OCI-LY3 (cell line): ENCODE measurements around the gene NUP98.

Experiments
- H2AFZ ChIP-seq: fragments of 200-600, 300-600 bp; shearing (Covaris generic); 2 replicates; pipeline ENCODE4 v1.6.0; 2014; ENCODE audit warnings: antibody characterized with exemption, low read depth, low read length
- H3K27ac ChIP-seq: fragments of 200-600, 300-600 bp; sonication (generic); 2 replicates; pipeline ENCODE4 v1.5.1; 2014; ENCODE audit warnings: mild to moderate bottlenecking, low read length, moderate library complexity, mixed read lengths
- H3K27me3 ChIP-seq: fragments of 200-600, 300-600 bp; sonication (generic); 2 replicates; pipeline ENCODE4 v1.6.1; 2014; ENCODE audit warnings: low read depth, low read length, mixed read lengths
- H3K36me3 ChIP-seq: fragments of 200-600, 300-600 bp; sonication (generic); replicated peaks from 2 replicates; pipeline ENCODE3; 2014; ENCODE audit warnings: low read depth, low read length, mixed read lengths
- H3K4me1 ChIP-seq: fragments of 300-600, 200-600 bp; sonication (generic); 2 replicates; pipeline ENCODE4 v1.6.1; 2014; ENCODE audit warnings: low read length, mixed read lengths
- H3K4me2 ChIP-seq: fragments of 200-600, 300-600 bp; sonication (generic); 2 replicates; pipeline ENCODE4 v1.6.1; 2014; ENCODE audit warnings: low read length, mixed read lengths
- H3K4me3 ChIP-seq: fragments of 300-600, 200-600 bp; sonication (generic); 2 replicates; pipeline ENCODE4 v1.5.1; 2014; ENCODE audit warnings: antibody characterized with exemption, mild to moderate bottlenecking, low read length, moderate library complexity
- H3K79me2 ChIP-seq: fragments of 300-600, 200-600 bp; shearing (Covaris generic); 2 replicates; pipeline ENCODE4 v1.6.1; 2014; ENCODE audit warnings: mild to moderate bottlenecking, low read length, mixed read lengths
- H3K9ac ChIP-seq: fragments of 300-600, 200-600 bp; shearing (Covaris generic); 2 replicates; pipeline ENCODE4 v1.6.0; 2014; ENCODE audit warnings: mild to moderate bottlenecking, low read length, moderate library complexity
- H3K9me3 ChIP-seq: fragments of 200-600, 300-600 bp; shearing (Covaris generic); 2 replicates; pipeline ENCODE4 v1.6.1; 2014; ENCODE audit warnings: low read length, mixed read lengths; ENCODE audit not compliant: insufficient read depth
- H4K20me1 ChIP-seq: fragments of 200-600, 300-600 bp; sonication (generic); 2 replicates; pipeline ENCODE4 v1.6.1; 2016; ENCODE audit warnings: low read length, mixed read lengths; ENCODE audit not compliant: insufficient read depth
- EZH2phosphoT487 ChIP-seq: fragments of 200-600 bp; shearing (Covaris generic); IDR thresholded peaks from 2 replicates; pipeline ENCODE4 v1.6.1; 2018; ENCODE audit warnings: antibody characterized with exemption, mixed run types, low read depth
- TF ChIP-seq, protein P1 (sequence below): fragments of 200-600, 300-600 bp; sonication (generic); IDR thresholded peaks from 2 replicates; pipeline ENCODE4 v1.5.1; 2014; ENCODE audit warnings: antibody characterized with exemption, low read length, low read depth

Gene NUP98

DNA sequence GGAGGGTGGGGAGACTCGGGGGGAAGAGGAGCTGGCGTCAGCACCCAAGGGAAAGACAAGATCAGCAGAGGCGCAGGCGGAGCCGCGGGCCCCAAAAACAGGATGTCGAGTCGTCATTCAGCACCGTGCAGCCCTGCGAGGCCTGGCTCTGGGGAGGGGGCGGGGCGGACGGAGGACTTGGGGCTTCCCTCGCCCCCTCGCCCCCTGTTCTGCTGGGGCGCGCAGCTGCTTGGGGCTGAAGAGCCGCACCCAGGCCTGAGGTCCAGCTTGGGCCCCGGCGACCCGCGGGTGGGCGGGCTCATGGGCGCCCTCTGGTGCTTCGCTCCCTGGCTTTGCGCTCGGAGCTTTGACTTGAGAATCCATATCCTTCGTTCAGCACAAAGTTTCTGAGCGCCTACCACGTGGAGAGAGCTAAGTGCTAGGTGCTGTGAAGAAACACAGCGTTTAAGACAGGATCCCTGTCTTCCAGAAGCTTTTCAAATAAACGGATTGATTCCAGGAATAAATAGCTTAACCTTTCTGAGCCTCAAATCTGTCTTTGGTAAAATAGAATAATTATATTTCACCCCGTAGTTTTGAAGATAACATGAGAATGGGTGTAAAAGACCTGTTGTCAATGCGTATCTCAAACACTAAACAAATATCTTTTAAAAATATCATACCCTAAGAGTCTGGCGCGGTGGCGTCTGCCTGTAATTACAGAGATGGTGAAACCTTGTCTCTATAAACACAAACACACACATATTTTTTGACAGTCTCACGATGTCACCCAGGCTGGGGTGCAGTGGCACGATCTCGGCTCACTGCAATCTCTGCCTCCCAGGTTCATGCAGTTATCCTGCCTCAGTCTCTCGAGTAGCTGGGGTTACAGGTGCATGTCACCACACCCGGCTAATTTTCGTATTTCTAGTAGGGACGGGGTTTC lies 44.3 kb upstream of the NUP98 start:
- Histone ChIP-seq H4K20me1 (peaks cover 32% of the 10 kb centered on the region), H3K4me3 (peak overlapping the region; percentile 95), H3K9me3 (no peaks in the 10 kb centered on the region), H3K79me2 (peaks cover 40% of the 10 kb centered on the region), H3K27me3 (no peaks in the 10 kb centered on the region), H3K9ac (peak overlapping the region; percentile 96), H3K27ac (peak overlapping the region; percentile 85), H2AFZ (peak overlapping the region; percentile 98), H3K4me1 (peaks cover 38% of the 10 kb centered on the region), H3K36me3 (peaks cover 16% of the 10 kb centered on the region), H3K4me2 (peak overlapping the region; percentile 99)
- TF ChIP-seq, protein P1, sequence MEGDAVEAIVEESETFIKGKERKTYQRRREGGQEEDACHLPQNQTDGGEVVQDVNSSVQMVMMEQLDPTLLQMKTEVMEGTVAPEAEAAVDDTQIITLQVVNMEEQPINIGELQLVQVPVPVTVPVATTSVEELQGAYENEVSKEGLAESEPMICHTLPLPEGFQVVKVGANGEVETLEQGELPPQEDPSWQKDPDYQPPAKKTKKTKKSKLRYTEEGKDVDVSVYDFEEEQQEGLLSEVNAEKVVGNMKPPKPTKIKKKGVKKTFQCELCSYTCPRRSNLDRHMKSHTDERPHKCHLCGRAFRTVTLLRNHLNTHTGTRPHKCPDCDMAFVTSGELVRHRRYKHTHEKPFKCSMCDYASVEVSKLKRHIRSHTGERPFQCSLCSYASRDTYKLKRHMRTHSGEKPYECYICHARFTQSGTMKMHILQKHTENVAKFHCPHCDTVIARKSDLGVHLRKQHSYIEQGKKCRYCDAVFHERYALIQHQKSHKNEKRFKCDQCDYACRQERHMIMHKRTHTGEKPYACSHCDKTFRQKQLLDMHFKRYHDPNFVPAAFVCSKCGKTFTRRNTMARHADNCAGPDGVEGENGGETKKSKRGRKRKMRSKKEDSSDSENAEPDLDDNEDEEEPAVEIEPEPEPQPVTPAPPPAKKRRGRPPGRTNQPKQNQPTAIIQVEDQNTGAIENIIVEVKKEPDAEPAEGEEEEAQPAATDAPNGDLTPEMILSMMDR, result peak; percentile 79
- no peak for TF ChIP-seq EZH2phosphoT487

DNA sequence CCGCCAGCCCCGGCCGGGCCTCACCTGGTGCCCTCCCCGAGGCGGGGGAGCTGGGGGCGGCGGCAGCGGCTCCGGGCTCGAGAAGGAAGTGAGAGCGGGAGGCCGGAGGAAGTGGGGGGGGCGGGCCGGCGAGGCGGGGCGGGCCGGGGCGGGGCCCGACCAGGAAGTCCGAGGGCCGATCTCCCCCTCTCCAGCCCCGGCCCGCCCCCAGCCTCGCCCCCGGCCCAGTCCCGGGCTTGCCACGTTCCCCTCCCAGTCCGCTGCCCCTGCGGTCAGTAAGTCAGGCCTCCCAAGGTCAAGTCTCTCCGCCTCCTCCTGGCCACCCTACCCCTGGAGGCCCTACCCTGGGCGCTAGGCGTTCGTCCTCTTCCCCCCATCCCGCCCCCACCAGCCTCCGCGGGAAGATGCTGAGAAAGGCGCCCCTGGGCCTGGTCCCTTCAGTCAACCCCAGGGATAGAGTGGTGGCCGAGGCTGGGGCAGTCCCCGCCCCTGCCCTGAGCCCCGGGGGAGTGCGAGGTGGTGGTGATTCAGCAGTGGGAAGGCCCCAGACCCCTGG lies 43.6 kb upstream of the NUP98 start, which contains the start of gene RHOG:
TSS of gene RHOG (minus strand) at position 90 of the 556 bp plus-strand sequence. CDS start 12,821 bp downstream, outside the sequence.
- Histone ChIP-seq H3K9me3 (no peaks in the 10 kb centered on the region), H2AFZ (peak within 1 kb of the TSS; percentile 98), H3K27me3 (no peaks in the 10 kb centered on the region), H3K36me3 (peaks cover 16% of the 10 kb centered on the region), H3K79me2 (peaks cover 47% of the 10 kb centered on the region), H3K27ac (peak within 1 kb of the TSS; percentile 85), H3K4me1 (peaks cover 38% of the 10 kb centered on the region), H4K20me1 (peaks cover 38% of the 10 kb centered on the region), H3K9ac (peak within 1 kb of the TSS; percentile 96), H3K4me2 (peak within 1 kb of the TSS; percentile 99), H3K4me3 (peak within 1 kb of the TSS; percentile 95)
- TF ChIP-seq, protein P1, result no peak
- TF ChIP-seq EZH2phosphoT487, result no peak

DNA sequence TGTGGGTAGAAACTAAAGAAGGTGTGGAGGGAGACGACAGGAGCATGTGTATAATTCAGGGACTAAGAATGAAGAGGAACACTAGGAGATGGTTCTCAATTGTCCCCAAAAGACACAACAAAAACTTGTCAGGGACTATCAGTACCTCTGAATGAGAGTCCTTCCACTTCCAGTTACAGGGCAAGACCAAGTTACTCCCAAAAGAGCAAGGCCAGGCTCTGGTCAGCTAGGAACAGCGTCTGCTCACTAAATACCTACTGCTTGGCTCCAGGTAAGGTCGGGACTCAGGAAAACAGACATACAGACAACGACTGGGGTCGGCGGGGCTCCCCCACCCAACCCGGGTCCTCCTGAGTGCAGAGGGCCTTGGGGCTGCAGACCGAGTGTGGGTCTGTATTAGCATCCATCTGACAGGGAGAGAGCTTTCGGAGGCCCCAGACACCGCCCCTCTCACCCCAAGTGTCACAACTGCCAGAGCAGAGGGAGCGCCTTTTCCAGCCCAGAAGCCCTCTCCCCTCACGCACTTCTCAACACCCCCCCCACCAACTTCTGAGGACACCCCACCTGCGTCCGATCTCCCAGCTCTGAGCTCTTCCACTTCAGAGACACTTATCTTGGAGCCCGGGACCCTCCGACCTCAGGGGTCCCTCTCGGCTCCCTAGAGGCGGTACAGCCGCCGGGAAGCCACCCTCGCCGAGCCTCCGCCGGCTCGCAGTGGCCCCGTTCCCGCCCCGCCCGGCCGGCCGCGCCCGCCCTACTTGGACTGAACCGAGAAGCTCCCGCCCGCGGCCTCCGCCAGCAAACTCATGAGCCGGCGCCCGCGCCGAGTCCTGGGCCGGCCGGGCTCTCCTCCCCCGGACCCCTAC lies 42.9 kb upstream of the NUP98 start:
- TF ChIP-seq, protein P1, result no peak
- no peak for TF ChIP-seq EZH2phosphoT487
- Histone ChIP-seq H3K4me1 (peaks cover 43% of the 10 kb centered on the region), H3K4me3 (peak overlapping the region; percentile 95), H3K4me2 (peak overlapping the region; percentile 97), H3K9me3 (no peaks in the 10 kb centered on the region), H4K20me1 (peaks cover 45% of the 10 kb centered on the region), H3K27me3 (no peaks in the 10 kb centered on the region), H3K9ac (peak overlapping the region; percentile 96), H2AFZ (peak overlapping the region; percentile 15; the same call in 1 of the 2 replicates), H3K27ac (peak overlapping the region; percentile 85), H3K79me2 (peaks cover 54% of the 10 kb centered on the region), H3K36me3 (peaks cover 22% of the 10 kb centered on the region)
